Thyroid gland (tissue), 4 donors: Measurements from ENCODE around the gene CCNL1. TPM values are rescaled to one million over a fixed set of nuclear protein-coding genes. Genes with fewer than 3 reads are reported as not detected.

Experiments
- DNase-seq, 2 donors: peaks; one replicate each; pipeline ENCODE4 v3.0.0-alpha.2; 2019
- H3K27ac ChIP-seq, 3 donors: fragments of 200-600 bp; sonication (generic); 1 replicate in 2 of 3; 2 replicates in 1 of 3; pipeline ENCODE4 v1.5.1; 2016 to 2019; ENCODE audit warnings: mild to moderate bottlenecking in 1 of 3, moderate library complexity in 1 of 3
- H3K27me3 ChIP-seq: fragments of 200-600 bp; sonication (generic); one replicate; pipeline ENCODE4 v1.5.1; 2019
- H3K36me3 ChIP-seq, 2 donors: fragments of 200-600 bp; sonication (generic); one replicate each; pipeline ENCODE4 v1.5.1; 2016 to 2019
- H3K4me1 ChIP-seq, 2 donors: fragments of 200-600 bp; sonication (generic); one replicate each; pipeline ENCODE4 v1.5.1; 2017 to 2019
- H3K4me3 ChIP-seq, 3 donors: fragments of 200-600 bp; sonication (generic); replicated peaks in 1 of 3; 1 replicate in 2 of 3; 2 replicates in 1 of 3; pipeline ENCODE4 v1.5.1; 2016; ENCODE audit warnings: mild to moderate bottlenecking in 1 of 3
- H3K9me3 ChIP-seq: fragments of 200-600 bp; sonication (generic); one replicate; pipeline ENCODE4 v1.5.1; 2017
- CTCF ChIP-seq, 6 experiments: fragments of 200-600 bp in 3 of 6; fragments of 450-650 bp in 3 of 6; sonication (generic) in 3 of 6; IDR thresholded peaks; one replicate each; pipeline ENCODE4 v1.5.1; 2016 to 2019; ENCODE audit warnings: antibody characterized with exemption in 6 of 6, mild to moderate bottlenecking in 2 of 6, inconsistent platforms in 1 of 6, moderate library complexity in 1 of 6
- POLR2A ChIP-seq, 2 donors: fragments of 450-650 bp; IDR thresholded peaks; one replicate each; pipeline ENCODE4 v1.6.1; 2017; ENCODE audit warnings: antibody characterized with exemption in 2 of 2, mild to moderate bottlenecking in 2 of 2, moderate library complexity in 1 of 2
- WGBS, 2 donors: methylation state at CpG; one replicate each; pipeline ENCODE4 v1.1.5; 2017; 5-methylcytosine and 5-hydroxymethylcytosine counted together
- intact Hi-C: fragments of 100-400 bp; cut with DNase I; formaldehyde crosslinking; loops from one replicate; pipeline ENCODE4 v1.15.1; 2023
- small RNA-seq: library from RNA; depleted of rRNA; stranded (forward); fragments of <200 nt; gene quantifications from one replicate; pipeline ENCODE3, GENCODE V24; 2016
- total RNA-seq, 4 donors: library from RNA; depleted of rRNA; stranded (reverse); fragments of >200 nt; gene quantifications; one replicate each; pipeline ENCODE4 v1.2.3, GENCODE V29; 2016

CCNL1 gene
- total RNA-seq, 4 donors from 2014 or later = 142 to 375 (median 227) TPM

- H3K9me3 ChIP-seq = no peaks in the 10 kb centered on the region
- TF ChIP-seq POLR2A (IDR thresholded peaks at IDR 0.05) (no peak), CTCF (IDR thresholded peaks at IDR 0.05) (no peak)
- H3K4me1 ChIP-seq = no peaks in the 10 kb centered on the region
- H3K27ac ChIP-seq = no peak overlapping the region
- no peaks in the 10 kb centered on the region for H3K27me3 ChIP-seq
- no peak for DNase-seq
- no peaks in the 10 kb centered on the region for H3K36me3 ChIP-seq
- 77 to 80% methylated on average over 3 of the region's 3 CpGs for WGBS, 2 donors
- no peak overlapping the region for H3K4me3 ChIP-seq
- intact Hi-C loops = no loop called here
These were observed 61.7 kb downstream of the CCNL1 start for GRCh38 chr3:157098121-157098822.

Small RNA genes lying within 50 kb of the gene (small RNA-seq; reads per million reads assigned to genes)
- gene RF00019 (not detected), gene RNA5SP146 (not detected)
